Measurements from ENCODE around the gene DDB1.

DDB1 gene

GRCh38 chr11:61336171-61336935, 3.4 kb upstream of the DDB1 start:
- DNase-seq (ENCODE audit: low spot score) = peak; percentile 99

- DNase-seq (ENCODE audit: low spot score) = no peak
Measured at GRCh38 chr11:61335355-61335710, 2.4 kb upstream of the DDB1 start.

- DNase-seq (ENCODE audit: low spot score) = no peak
Measured at GRCh38 chr11:61334434-61335354, 1.8 kb upstream of the DDB1 start.

- no peak for DNase-seq (ENCODE audit: low spot score)
Measured at GRCh38 chr11:61333550-61334433, 887 bp upstream of the DDB1 start.

GRCh38 chr11:61332281-61332796, 566 bp downstream of the DDB1 start:
- DNase-seq (ENCODE audit: low spot score) = peak; percentile 73

GRCh38 chr11:61331651-61332050, 1.3 kb downstream of the DDB1 start:
- DNase-seq (ENCODE audit: low spot score) = no peak

DNA sequence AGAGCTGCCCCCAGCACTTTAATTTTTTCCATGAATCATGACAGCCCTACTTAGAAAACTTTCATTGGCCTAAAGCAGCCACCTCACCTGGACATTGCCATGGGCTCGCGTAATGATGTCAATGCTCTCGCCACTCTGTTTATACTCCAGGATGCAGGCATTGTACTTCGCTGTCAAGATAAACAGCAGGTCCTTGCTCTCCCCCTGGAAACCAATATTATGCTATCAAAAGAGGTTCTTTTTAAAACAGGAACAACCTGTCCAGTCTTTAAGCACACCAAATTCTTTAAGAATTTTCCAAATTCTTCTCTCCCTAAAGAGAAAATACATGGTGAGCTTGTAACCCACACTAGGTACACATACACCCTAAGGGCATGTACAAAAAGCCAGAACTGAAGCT, 3.0 kb downstream of the DDB1 start:
- no peak for DNase-seq (ENCODE audit: low spot score)

DNA sequence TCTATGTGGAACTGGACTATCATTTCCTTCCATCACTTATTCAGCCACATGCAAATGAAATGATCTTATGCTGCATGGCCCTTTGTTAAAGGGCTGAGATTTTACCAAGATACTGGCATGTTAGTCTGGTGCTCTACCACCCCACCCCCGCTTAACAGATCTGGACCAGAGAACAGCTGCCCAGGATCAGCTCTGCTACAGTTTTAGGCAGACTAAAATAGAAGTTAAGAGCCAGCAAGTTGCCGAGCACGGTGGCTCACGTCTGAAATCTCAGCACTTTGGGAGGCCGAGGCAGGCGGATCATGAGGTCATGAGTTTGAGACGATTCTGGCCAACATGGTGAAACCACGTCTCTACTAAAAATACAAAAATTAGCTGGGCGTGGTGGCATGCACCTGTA, 4.6 kb downstream of the DDB1 start:
- DNase-seq (ENCODE audit: low spot score) = no peak

GRCh38 chr11:61327669-61328071, 5.2 kb downstream of the DDB1 start:
- no peak for DNase-seq (ENCODE audit: low spot score)

DNA sequence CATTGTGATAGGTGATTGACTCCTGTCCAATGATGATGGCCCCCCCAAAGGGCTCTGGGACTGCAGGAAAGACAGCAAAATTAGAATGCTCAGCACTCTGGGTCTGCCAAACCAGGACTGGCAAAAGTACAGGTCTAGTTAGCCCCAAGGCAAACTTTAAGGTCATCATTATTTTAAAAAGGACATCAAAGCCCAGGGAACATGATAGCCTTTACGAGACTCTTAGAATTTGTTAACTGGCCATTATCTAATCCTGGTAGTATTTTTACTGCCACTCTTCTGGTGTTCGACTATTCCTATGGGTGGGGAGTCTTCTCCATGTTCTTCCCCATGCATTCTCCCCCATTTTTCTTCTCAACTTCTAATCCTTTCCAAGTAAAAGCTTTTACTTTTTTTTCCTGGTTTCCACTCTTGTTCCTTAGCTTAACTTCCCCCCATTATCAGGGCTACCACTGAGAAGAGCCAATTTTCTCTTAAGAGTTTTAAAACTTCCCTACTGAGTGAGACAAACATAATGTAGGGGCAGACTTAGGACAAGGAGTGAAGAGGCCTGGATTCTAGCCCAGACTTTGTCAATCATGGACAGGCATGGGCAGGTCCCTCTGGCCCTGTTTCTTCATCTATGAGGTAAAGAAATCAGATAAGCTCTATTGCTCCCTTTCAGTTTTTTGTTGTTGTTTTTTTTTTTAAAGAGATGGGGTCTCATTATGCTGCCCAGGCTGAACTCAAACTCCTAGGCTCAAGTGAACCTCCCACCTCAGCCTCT, 7.1 kb downstream of the DDB1 start:
- no peak for DNase-seq (ENCODE audit: low spot score)

- DNase-seq (ENCODE audit: low spot score) = no peak
Measured at GRCh38 chr11:61315260-61315659, 17.6 kb downstream of the DDB1 start.

GRCh38 chr11:61310749-61311148, 22.2 kb downstream of the DDB1 start:
- no peak for DNase-seq (ENCODE audit: low spot score)

DNA sequence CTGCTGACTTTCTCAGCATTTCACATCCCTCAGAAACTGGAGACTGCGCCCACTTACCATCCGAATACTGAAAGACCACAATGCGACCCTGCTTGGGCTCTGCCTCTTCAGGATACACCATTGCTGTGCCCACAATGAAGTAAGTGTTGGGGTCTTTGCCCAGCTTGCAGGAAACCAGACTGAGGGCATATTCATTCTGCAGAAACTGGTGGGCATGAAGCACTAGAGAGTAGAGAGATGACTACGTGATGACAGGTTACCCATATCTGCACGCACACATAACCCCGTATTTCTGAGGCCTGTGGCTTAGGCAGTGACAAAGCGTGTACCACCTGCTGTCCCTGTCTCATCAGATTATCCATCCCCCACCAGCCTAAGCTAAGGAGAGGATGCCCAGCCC, 23.2 kb downstream of the DDB1 start:
- DNase-seq (ENCODE audit: low spot score) = no peak

GRCh38 chr11:61309141-61309540, 23.8 kb downstream of the DDB1 start:
- no peak for DNase-seq (ENCODE audit: low spot score)

DNA sequence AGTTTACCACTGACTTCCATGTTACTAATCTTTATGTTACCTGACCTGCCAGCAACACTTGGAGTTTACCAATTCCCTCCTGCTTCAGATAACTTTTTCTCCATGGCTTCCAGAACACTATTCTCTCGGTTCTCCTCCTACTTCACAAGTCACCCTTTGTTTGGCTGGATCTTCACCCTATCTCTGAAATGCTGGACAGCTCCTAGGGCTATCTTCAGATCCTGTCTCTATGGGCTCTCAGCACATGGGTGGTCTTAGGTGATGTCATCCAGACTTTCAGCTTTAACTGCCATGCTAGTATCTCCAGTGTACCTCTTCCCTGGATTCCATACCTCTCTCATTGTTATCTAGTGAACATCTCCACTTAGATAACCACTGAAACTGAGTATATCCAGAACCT, 25.6 kb downstream of the DDB1 start:
- no peak for DNase-seq (ENCODE audit: low spot score)

- no peak for DNase-seq (ENCODE audit: low spot score)
Measured at GRCh38 chr11:61306221-61306620, 26.7 kb downstream of the DDB1 start.

- no peak for DNase-seq (ENCODE audit: low spot score)
Measured at GRCh38 chr11:61305417-61305816, 27.5 kb downstream of the DDB1 start.

GRCh38 chr11:61303725-61304124, 29.2 kb downstream of the DDB1 start:
- no peak for DNase-seq (ENCODE audit: low spot score)

DNA sequence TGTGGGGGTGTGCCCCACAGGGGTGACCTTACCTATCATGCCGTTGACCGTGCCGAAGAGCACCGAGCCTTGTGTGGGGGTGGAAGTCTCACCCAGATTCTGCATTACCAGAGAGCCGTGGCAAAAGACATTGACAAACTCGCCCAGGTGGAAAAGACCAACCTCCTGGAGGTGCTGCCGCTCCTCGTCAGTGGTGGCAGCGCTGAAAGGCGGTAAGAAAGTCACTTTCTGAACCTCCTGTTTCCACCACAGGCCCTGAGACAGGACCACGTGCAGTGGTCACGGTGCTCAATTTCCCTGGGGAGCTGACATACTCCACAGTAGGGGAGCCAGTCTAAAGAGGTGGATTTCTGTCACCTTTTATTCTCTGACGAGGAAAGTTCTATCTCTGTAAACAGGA, 30.4 kb downstream of the DDB1 start:
- DNase-seq (ENCODE audit: low spot score) = no peak

GRCh38 chr11:61298663-61299244, 34.2 kb downstream of the DDB1 start:
- peak; percentile 94 for DNase-seq (ENCODE audit: low spot score)

GRCh38 chr11:61297746-61298145, 35.2 kb downstream of the DDB1 start:
- DNase-seq (ENCODE audit: low spot score) = no peak

Data from HuH-7 (cell line).